Esophagus squamous epithelium (tissue), 5 donors: ENCODE data around the gene ANO8. TPM values are rescaled to one million over a fixed set of nuclear protein-coding genes. Genes with fewer than 3 reads are reported as not detected.

Experiments
- DNase-seq: peaks from one replicate; lab custom pipeline; 2025; lab: John Stamatoyannopoulos, UW
- H3K27ac ChIP-seq, 4 donors: fragments of 200-600 bp; sonication (generic); one replicate each; pipeline ENCODE4 v1.5.1; 2016 to 2019; ENCODE audit warnings: mild to moderate bottlenecking in 1 of 4
- H3K27me3 ChIP-seq, 4 donors: fragments of 200-600 bp; sonication (generic); 1 replicate in 3 of 4; 2 replicates in 1 of 4; pipeline versions ENCODE4 v1.5.1 to v1.6.0; 2017 to 2021; ENCODE audit warnings: antibody characterized with exemption in 1 of 4
- H3K36me3 ChIP-seq, 3 donors: fragments of 200-600 bp; sonication (generic); one replicate each; pipeline ENCODE4 v1.5.1; 2016 to 2019
- H3K4me1 ChIP-seq, 3 donors: fragments of 200-600 bp; sonication (generic); one replicate each; pipeline ENCODE4 v1.5.1; 2017 to 2019
- H3K4me3 ChIP-seq, 4 donors: fragments of 200-600 bp; sonication (generic); 1 replicate in 3 of 4; 2 replicates in 1 of 4; pipeline ENCODE4 v1.5.1; 2016 to 2019; ENCODE audit warnings: mild to moderate bottlenecking in 2 of 4, moderate library complexity in 1 of 4
- H3K9me3 ChIP-seq, 3 donors: fragments of 200-600 bp; sonication (generic); one replicate each; pipeline ENCODE4 v1.5.1; 2016 to 2019
- POLR2A ChIP-seq, 4 donors: fragments of 450-650 bp; IDR thresholded peaks; one replicate each; pipeline ENCODE4 v1.6.1; 2017; ENCODE audit warnings: antibody characterized with exemption in 4 of 4, mild to moderate bottlenecking in 4 of 4, moderate library complexity in 3 of 4
- WGBS, 2 donors: methylation state at CpG; one replicate each; pipeline ENCODE4 v1.1.5; 2018; 5-methylcytosine and 5-hydroxymethylcytosine counted together
- intact Hi-C: fragments of 100-400 bp; cut with DNase I; formaldehyde crosslinking; loops from one replicate; pipeline ENCODE4 v1.15.0; 2022
- total RNA-seq, 4 donors: library from RNA; depleted of rRNA; stranded (reverse); fragments of >200 nt; gene quantifications; one replicate each; pipeline ENCODE4 v1.1.0, GENCODE V29; 2016
- TF ChIP-seq, protein P1 (sequence below), 6 experiments: fragments of 450-650 bp in 4 of 6; fragments of 200-600 bp in 2 of 6; sonication (generic) in 2 of 6; IDR thresholded peaks; one replicate each; pipeline ENCODE4 v1.5.1; 2016 to 2019; ENCODE audit warnings: antibody characterized with exemption in 6 of 6, mild to moderate bottlenecking in 4 of 6, moderate library complexity in 4 of 6
- donor health status: DM: yes; HTN: yes; CAD: no.

The ANO8 gene
- total RNA-seq, 4 donors from 2014 or later, result 3.8 to 19.1 (median 6.5) TPM

DNA sequence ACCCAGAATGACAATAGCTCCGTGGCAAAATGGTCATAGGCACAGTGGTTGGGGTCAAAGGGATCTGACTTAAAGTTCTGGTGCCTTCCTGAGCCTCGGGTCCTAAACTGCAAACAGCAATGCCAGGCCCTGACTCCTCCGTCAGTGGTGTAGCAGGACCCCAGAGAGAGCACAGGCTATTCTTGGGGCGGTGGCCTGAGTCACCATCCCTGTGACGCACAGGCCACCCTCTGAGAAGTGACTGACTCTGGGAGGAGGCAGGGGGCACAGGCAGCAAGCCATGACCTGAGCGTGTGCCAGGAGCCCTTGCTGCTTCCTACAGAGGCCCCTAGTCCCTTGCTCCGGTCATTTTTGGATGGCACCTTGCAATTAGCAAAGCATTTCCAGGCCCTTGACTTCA is 23.7 kb upstream of the ANO8 start:
- no peak for DNase-seq
- intact Hi-C loops, result no loop called here
- Histone ChIP-seq H3K4me3 (no peak overlapping the region), H3K36me3 (no peaks in the 10 kb centered on the region), H3K27ac (peak overlapping the region in 2 of 4 donors; percentile 38 to 52), H3K4me1 (no peaks in the 10 kb centered on the region), H3K9me3 (no peaks in the 10 kb centered on the region), H3K27me3 (no peaks in the 10 kb centered on the region)
- TF ChIP-seq, protein P1, sequence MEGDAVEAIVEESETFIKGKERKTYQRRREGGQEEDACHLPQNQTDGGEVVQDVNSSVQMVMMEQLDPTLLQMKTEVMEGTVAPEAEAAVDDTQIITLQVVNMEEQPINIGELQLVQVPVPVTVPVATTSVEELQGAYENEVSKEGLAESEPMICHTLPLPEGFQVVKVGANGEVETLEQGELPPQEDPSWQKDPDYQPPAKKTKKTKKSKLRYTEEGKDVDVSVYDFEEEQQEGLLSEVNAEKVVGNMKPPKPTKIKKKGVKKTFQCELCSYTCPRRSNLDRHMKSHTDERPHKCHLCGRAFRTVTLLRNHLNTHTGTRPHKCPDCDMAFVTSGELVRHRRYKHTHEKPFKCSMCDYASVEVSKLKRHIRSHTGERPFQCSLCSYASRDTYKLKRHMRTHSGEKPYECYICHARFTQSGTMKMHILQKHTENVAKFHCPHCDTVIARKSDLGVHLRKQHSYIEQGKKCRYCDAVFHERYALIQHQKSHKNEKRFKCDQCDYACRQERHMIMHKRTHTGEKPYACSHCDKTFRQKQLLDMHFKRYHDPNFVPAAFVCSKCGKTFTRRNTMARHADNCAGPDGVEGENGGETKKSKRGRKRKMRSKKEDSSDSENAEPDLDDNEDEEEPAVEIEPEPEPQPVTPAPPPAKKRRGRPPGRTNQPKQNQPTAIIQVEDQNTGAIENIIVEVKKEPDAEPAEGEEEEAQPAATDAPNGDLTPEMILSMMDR (IDR thresholded peaks at IDR 0.05), result no peak
- no peak for TF ChIP-seq POLR2A (IDR thresholded peaks at IDR 0.05)
- 69 to 76% methylated on average over 2 to 7 of the region's 7 CpGs for WGBS, 2 donors

DNA sequence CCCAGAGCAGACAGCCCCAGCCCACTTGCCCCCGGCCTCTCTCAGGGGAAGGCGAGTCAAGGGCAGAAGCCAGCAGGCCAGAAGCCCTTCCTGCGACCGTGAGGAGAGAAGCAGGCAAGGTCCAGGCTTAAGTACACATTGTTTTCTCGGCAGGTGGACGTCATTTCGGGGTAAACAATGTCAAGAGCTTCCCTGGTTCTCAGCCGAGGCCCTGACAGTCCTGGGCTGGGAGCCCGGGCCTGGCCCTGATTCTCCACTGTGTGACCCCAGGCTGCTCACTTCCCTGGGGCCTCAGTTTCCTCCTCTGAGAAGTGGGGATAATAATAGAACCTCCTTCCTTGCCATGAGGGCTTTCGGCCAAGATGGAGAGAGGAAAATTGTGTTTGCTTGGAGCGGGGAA is 23.1 kb upstream of the ANO8 start:
- no peak overlapping the region for H3K4me3 ChIP-seq
- TF ChIP-seq POLR2A (IDR thresholded peaks at IDR 0.05), result no peak
- TF ChIP-seq, protein P1 (IDR thresholded peaks at IDR 0.05), result no peak
- WGBS, 2 donors, result 63 to 75% methylated on average over 4 to 8 of the region's 11 CpGs
- peaks cover 0 to 6% (median 0%) of the 10 kb centered on the region in 4 donors for H3K27me3 ChIP-seq
- H3K36me3 ChIP-seq, result no peaks in the 10 kb centered on the region
- H3K27ac ChIP-seq, result peak overlapping the region in 2 of 4 donors; percentile 52
- no peaks in the 10 kb centered on the region for H3K4me1 ChIP-seq
- no peaks in the 10 kb centered on the region for H3K9me3 ChIP-seq
- DNase-seq, result no peak
- intact Hi-C loops, result no loop called here

DNA sequence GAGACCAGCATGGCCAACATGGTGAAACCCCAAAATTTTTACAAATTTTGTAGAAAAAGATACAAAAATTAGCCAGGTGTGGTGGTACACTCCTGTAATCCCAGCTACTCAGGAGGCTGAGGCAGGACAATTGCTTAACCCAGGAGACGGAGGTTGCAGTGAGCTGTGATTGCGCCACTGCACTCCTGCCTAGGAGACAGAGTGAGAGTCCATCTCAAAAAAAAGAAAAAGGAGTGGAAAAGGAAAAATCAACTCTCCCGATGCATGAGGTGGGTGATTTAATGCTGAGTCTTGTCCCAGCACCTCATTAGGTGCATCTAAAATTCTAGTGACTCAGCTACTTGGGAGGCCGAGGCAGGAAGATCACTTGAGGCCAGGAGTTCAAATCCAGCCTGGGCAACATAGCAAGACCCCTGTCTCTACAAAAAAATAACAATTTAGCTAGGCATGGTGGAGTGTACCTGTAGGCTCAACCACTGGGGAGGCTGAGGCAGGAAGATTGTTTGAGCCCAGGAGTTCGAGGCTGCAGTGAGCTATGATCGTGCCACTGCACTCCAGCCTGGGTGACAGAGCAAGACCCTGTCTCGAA is 22.5 kb upstream of the ANO8 start:
- H3K27ac ChIP-seq, result peak overlapping the region in 2 of 4 donors; percentile 52
- TF ChIP-seq, protein P1 (IDR thresholded peaks at IDR 0.05), result no peak
- no peak for TF ChIP-seq POLR2A (IDR thresholded peaks at IDR 0.05)
- no peak overlapping the region for H3K4me3 ChIP-seq
- WGBS, 2 donors, result 74 to 80% methylated on average over 7 of the region's 7 CpGs
- no peaks in the 10 kb centered on the region for H3K36me3 ChIP-seq
- H3K9me3 ChIP-seq, result no peaks in the 10 kb centered on the region
- H3K27me3 ChIP-seq, result peaks cover 0 to 8% (median 0%) of the 10 kb centered on the region in 4 donors
- no peak for DNase-seq
- intact Hi-C loops, result no loop called here
- H3K4me1 ChIP-seq, result peaks cover 0 to 1% (median 0%) of the 10 kb centered on the region in 3 donors

DNA sequence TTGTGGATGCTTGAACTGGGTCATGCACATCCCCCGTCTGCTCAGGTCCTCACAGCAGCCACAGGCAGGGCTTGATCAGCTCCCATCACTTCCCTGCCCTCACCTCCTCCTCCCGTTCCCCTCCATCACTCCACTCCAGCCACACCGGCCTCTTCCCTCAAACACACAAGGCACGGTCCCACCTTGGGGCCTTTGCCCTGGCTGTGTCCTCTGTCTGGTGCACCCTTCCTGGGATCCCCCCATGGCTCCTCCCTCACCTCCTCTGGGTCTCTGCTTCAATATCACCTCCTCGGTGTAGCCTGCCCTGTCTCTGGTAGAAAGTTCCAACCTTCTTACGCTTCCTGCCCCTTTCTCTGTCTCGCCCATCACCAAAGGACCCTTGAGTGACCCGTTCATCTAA is 18.7 kb upstream of the ANO8 start:
- no peak for TF ChIP-seq POLR2A (IDR thresholded peaks at IDR 0.05)
- TF ChIP-seq, protein P1 (IDR thresholded peaks at IDR 0.05), result no peak
- no peak overlapping the region for H3K4me3 ChIP-seq
- H3K27ac ChIP-seq, result no peak overlapping the region
- peaks cover 3 to 24% (median 4%) of the 10 kb centered on the region in 3 donors for H3K4me1 ChIP-seq
- 71 to 82% methylated on average over 8 of the region's 8 CpGs for WGBS, 2 donors
- peaks cover 0 to 31% (median 0%) of the 10 kb centered on the region in 4 donors for H3K27me3 ChIP-seq
- H3K36me3 ChIP-seq, result no peaks in the 10 kb centered on the region
- intact Hi-C loops, result no loop called here
- no peak for DNase-seq
- no peaks in the 10 kb centered on the region for H3K9me3 ChIP-seq

DNA sequence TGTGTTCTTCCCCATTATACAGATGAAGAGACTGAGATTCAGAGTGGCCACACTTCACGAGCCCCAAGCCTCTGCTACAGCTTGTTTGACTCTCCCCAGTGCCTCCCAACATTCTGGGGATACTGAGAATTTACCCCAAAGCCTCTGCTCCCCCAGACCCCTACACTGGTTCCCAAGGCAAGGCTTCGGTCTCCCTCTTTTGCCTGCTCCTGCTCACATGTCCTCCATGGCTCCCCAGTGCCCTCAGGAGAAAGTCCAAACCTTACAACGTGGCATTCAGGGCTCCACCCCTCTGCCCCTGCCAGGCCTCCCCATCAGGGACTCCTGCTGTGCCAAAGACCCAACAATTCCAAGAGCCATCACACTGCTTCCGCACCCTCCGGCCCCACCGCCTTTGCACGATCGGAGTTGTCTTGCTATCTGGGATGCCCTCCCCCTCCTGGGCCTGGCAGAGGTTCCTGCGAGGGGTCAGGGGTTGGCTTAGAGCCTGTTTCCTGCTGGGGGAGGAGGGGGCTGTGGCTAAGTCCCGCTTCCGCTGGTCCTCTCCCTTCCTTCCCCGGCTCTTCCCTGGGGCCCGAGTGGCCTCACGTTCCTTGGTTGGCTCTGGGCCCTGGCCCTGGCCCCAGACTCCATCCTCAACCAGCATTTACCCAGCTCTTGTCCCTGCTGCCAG is 18.1 kb upstream of the ANO8 start:
- no peak for DNase-seq
- H3K4me3 ChIP-seq, result no peak overlapping the region
- peak overlapping the region in 2 of 4 donors; percentile 11 to 38 for H3K27ac ChIP-seq
- no peaks in the 10 kb centered on the region for H3K36me3 ChIP-seq
- peaks cover 0 to 31% (median 0%) of the 10 kb centered on the region in 4 donors for H3K27me3 ChIP-seq
- intact Hi-C loops, result no loop called here
- TF ChIP-seq, protein P1 (IDR thresholded peaks at IDR 0.05), result no peak
- TF ChIP-seq POLR2A (IDR thresholded peaks at IDR 0.05), result no peak
- WGBS, 2 donors, result 35 to 54% methylated on average over 9 to 12 of the region's 14 CpGs
- peaks cover 5 to 30% (median 7%) of the 10 kb centered on the region in 3 donors for H3K4me1 ChIP-seq
- H3K9me3 ChIP-seq, result no peaks in the 10 kb centered on the region
